Muscle of arm (tissue), 12 donors: ENCODE results near the gene CYP2D6. TPM values are rescaled to one million over a fixed set of nuclear protein-coding genes. Genes with fewer than 3 reads are reported as not detected.

ENCODE experiments used
- DNase-seq: peaks from one replicate; pipeline ENCODE4 v3.0.0-alpha.2; 2013
- polyA plus RNA-seq, 12 donors: library from polyadenylated mRNA; unstranded; fragments of 120-200 nt; gene quantifications; one replicate each; pipeline ENCODE4 v1.2.1, GENCODE V29; 2013; ENCODE audit not compliant: insufficient read length in 12 of 12

CYP2D6 gene
- polyA plus RNA-seq, 12 donors: 0.36 to 6.4 (median 1.7) TPM; not detected in 1

- DNase-seq: no peak
Observed at GRCh38 chr22:42084874-42085273, 45.7 kb downstream of the CYP2D6 start.

DNA sequence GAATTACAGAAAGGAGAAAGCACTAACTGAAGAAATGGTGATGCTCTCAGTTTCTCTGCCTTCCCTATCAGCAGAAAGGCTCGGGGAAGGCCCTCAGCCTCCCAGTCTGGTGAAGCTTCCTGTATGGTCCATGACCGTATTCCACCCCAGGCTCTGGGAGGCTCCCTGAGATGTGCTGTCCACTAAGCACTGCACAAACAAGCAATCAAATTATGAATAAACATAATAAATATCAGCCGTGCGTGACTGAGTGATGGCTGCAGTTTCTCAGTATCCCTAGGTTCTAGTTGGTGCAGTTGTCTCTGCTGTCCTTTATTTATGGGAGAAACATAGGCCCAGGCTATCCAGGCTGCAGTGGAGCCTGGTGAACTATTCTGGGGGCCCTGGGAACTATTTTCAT, 47.5 kb downstream of the CYP2D6 start:
- no peak for DNase-seq

DNA sequence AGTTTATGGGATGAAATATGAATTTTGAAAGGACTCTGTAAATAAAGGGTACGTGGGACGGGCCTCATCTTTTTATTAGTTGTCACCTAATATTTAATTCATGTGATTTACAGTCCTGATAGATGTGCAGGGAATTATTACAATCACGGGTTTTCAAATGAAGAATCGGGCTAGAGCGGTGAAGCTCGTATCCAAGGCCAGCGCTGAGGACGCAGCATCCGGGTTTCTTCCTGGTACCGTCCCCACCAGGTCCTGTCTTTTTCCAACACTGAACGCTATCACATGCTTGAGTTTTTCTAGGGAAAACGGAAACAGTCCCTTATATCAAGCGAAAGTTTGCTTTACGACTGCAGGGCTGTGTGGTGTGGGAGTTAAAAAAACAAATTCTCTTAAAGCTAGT, 50.3 kb downstream of the CYP2D6 start:
- peak; percentile 53 for DNase-seq

DNA sequence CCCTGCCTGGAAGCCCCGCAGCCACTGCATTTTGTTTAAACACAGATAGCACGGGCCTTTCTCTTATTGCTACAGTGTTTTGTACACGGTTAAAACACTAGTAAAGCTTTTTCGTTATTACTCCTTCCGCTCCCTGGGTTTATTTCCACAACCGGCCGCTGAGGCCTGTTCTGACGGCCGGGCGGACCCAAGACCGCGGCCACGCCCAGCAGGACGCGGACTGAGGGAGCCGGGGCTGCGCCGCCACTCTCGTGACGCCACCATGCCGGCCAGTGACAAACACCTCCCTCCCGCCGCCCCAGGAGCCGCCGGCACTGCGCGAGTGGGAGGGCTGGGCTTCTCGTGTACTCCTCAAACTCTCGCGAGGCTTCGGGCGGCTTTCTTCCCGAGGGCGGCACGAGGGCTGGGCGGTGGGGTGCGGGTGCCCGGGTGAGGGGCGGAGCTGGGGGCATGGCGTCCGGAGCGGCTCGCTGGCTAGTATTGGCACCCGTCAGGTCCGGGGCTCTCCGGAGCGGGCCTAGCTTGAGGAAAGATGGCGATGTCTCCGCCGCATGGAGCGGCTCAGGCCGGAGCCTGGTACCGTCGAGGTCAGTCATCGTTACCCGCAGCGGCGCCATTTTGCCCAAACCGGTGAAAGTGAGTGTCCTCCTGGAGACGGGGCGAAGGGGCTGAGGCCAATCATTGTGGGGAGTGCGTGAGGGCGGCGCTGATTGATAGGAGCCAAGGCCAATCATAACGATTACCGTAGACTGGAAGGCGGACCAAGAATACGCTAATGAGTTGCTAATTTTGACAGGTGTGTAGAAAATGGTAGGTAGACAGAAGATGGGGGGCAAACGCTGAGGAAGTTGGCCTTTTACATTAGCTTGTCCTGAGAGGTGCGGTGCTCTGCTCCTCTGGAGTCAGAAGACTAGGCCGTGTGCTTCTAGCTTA, 51.0 kb downstream of the CYP2D6 start, which contains the start of gene SMDT1:
SMDT1 (plus strand) TSS at position 382 of the 933 bp plus-strand sequence; CDS start at position 451, 69 bp downstream.
- peak; percentile 98 for DNase-seq

DNA sequence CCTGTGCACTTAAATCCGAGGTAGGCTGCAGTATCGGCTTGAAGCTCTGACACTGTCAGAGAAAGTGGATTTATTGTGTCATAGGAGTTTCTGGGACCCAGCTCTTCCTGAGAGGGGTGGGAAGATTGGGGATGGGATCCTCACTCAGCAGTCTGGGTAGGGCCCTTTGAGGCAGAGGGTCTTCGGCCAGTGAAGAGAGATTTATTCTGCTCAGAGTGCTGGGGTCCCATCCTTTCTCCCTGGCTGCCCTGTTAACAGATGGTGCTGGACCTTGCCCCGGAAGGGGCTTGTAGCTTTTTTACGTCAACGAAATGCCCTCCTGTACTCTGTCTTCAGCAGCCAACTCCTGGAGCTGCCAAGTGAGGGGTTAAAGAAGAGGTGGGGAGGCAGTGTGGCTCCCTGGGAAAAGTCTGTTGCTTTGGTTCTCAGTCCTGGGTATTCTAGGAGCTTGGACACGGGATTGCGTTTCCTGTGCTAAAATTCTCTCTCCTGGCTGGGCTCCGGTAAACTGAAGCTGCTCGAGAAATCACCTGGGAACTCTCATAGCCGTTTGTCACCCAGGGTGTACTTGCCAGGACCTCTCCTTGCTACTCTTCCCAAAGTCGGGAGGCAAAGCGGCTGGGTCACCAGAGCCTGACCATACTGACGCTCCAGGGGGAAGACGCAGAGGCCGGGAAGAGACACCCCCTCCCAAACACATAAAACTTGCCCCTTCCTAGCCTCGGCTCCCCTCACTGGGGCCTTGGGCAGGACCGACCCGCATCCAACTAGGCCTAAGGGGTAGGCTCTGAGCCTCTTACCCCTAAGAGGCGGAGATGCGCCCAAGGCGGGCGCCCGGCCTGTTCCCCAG, 51.9 kb downstream of the CYP2D6 start:
- no peak for DNase-seq

DNA sequence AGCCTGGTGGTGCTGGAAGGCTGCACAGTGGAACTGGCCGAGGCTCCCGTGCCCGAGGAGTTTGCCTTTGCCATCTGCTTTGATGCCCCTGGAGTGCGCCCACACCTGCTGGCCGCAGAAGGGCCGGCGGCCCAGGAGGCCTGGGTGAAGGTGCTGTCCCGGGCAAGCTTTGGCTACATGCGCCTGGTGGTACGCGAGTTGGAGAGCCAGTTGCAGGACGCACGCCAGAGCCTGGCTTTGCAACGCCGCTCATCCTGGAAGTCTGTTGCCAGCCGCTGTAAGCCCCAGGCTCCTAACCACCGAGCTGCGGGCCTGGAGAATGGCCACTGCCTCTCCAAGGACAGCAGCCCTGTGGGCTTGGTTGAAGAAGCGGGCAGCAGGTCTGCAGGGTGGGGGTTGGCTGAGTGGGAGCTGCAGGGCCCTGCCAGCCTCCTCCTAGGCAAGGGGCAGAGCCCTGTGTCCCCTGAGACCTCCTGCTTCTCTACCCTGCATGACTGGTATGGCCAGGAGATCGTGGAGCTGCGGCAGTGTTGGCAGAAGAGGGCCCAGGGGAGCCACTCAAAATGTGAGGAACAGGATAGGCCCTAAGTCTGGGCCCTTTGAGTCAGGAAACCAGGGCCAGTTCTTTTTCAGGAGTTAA, 53.0 kb downstream of the CYP2D6 start:
- DNase-seq: no peak

- DNase-seq: no peak
Observed at GRCh38 chr22:42076764-42077485, 53.7 kb downstream of the CYP2D6 start.

Other genes starting within 250 kb of the CYP2D6 start
- gene SHISA8, start 215.7 kb downstream of the CYP2D6 start, polyA plus RNA-seq: under 1 TPM in 3 of 12 donors, not detected in 9; 0.13 to 0.40 (median 0.17) TPM
- gene TNFRSF13C, start 204.0 kb downstream of the CYP2D6 start, polyA plus RNA-seq: 1 to 10 TPM in 8 of 12 donors, under 1 TPM in 2, not detected in 2; 0.70 to 4.4 (median 1.2) TPM
- gene CENPM, start 183.7 kb downstream of the CYP2D6 start, polyA plus RNA-seq: 1 to 10 TPM in 10 of 12 donors, not detected in 2; 4.5 to 9.3 (median 6.1) TPM
- gene SEPTIN3, start 161.4 kb downstream of the CYP2D6 start, polyA plus RNA-seq: 1 to 10 TPM in 9 of 12 donors, under 1 TPM in 2, not detected in 1; 0.60 to 4.3 (median 1.2) TPM
- gene WBP2NL, start 132.0 kb downstream of the CYP2D6 start, polyA plus RNA-seq: 1 to 10 TPM in 7 of 12 donors, under 1 TPM in 3, not detected in 2; 0.50 to 4.1 (median 1.6) TPM
- 10 to 100 TPM in 11 of 12 donors, not detected in 1; 11.1 to 26.2 (median 20.1) TPM for gene NAGA, start 60.0 kb downstream of the CYP2D6 start, polyA plus RNA-seq
- gene PHETA2, start 56.6 kb downstream of the CYP2D6 start, polyA plus RNA-seq: 10 to 100 TPM in 11 of 12 donors, not detected in 1; 12.1 to 30.6 (median 18.3) TPM
- 100 to 1,000 TPM in 5 of 12 donors, 10 to 100 TPM in 6, not detected in 1; 39.7 to 155 (median 99.5) TPM for gene SMDT1, start 51.1 kb downstream of the CYP2D6 start, polyA plus RNA-seq
- gene NDUFA6, start 40.0 kb downstream of the CYP2D6 start, polyA plus RNA-seq: 100 to 1,000 TPM in 4 of 12 donors, 10 to 100 TPM in 7, not detected in 1; 76.9 to 146 (median 95.8) TPM
- 10 to 100 TPM in 4 of 12 donors, 1 to 10 TPM in 7, not detected in 1; 7.4 to 25.5 (median 9.6) TPM for gene TCF20, start 139.8 kb upstream of the CYP2D6 start, polyA plus RNA-seq